HUES6 (cell line): Measurements from ENCODE around the gene ZNF160.

Experiments used
- H3K27ac ChIP-seq: 2 replicates; pipeline ENCODE4 v1.7.0; 2013; ENCODE audit warnings: low read depth, mild to moderate bottlenecking, low read length, inconsistent platforms
- H3K27me3 ChIP-seq: 2 replicates; pipeline ENCODE4 v1.6.1; 2013; ENCODE audit warnings: low read length; ENCODE audit not compliant: control insufficient read depth, insufficient read depth
- H3K36me3 ChIP-seq: 2 replicates; pipeline ENCODE4 v1.6.1; 2013; ENCODE audit warnings: low read length; ENCODE audit not compliant: control insufficient read depth, insufficient read depth
- H3K4me1 ChIP-seq: 2 replicates; pipeline ENCODE4 v1.6.1; 2013; ENCODE audit warnings: low read length; ENCODE audit not compliant: control insufficient read depth, insufficient read depth
- H3K4me3 ChIP-seq: 2 replicates; pipeline ENCODE4 v1.5.1; 2013; ENCODE audit warnings: low read depth, low read length
- H3K9ac ChIP-seq: one replicate; pipeline ENCODE4 v1.6.1; 2013; ENCODE audit warnings: mild to moderate bottlenecking, low read length
- H3K9me3 ChIP-seq: 2 replicates; pipeline ENCODE4 v1.6.1; 2013; ENCODE audit warnings: low read depth, low read length; ENCODE audit not compliant: control insufficient read depth, insufficient read depth

ZNF160 gene

GRCh38 chr19:53091413-53092254 lies 11.6 kb downstream of the ZNF160 start:
- peaks cover 37% of the 10 kb centered on the region for H3K36me3 ChIP-seq
- no peak overlapping the region for H3K4me3 ChIP-seq
- H3K9me3 ChIP-seq, result no peaks in the 10 kb centered on the region
- no peak overlapping the region for H3K27ac ChIP-seq
- no peaks in the 10 kb centered on the region for H3K27me3 ChIP-seq
- H3K9ac ChIP-seq, result no peak overlapping the region
- peaks cover 11% of the 10 kb centered on the region for H3K4me1 ChIP-seq

GRCh38 chr19:53088091-53088490 lies 15.1 kb downstream of the ZNF160 start:
- H3K9me3 ChIP-seq, result no peaks in the 10 kb centered on the region

GRCh38 chr19:53086949-53087348 lies 16.3 kb downstream of the ZNF160 start:
- Histone ChIP-seq H3K9me3 (peaks cover under 1% of the 10 kb centered on the region; the same call in 1 of the 2 replicates), H3K36me3 (peaks cover 77% of the 10 kb centered on the region), H3K4me3 (no peak overlapping the region), H3K27ac (no peak overlapping the region), H3K27me3 (no peaks in the 10 kb centered on the region), H3K9ac (no peak overlapping the region), H3K4me1 (peaks cover 5% of the 10 kb centered on the region; the same call in 1 of the 2 replicates)

More at GRCh38 chr19:53088091-53088490, 15.1 kb downstream of the ZNF160 start:
- H3K27ac ChIP-seq, result no peak overlapping the region
- no peak overlapping the region for H3K9ac ChIP-seq
- peaks cover 67% of the 10 kb centered on the region for H3K36me3 ChIP-seq
- no peaks in the 10 kb centered on the region for H3K27me3 ChIP-seq
- H3K4me1 ChIP-seq, result peaks cover 5% of the 10 kb centered on the region; the same call in 1 of the 2 replicates
- no peak overlapping the region for H3K4me3 ChIP-seq

GRCh38 chr19:53085496-53085895 lies 17.7 kb downstream of the ZNF160 start:
- Histone ChIP-seq H3K36me3 (peaks cover 73% of the 10 kb centered on the region), H3K9me3 (peaks cover 5% of the 10 kb centered on the region; the same call in 1 of the 2 replicates), H3K4me3 (no peak overlapping the region), H3K9ac (no peak overlapping the region), H3K27me3 (no peaks in the 10 kb centered on the region), H3K4me1 (no peaks in the 10 kb centered on the region), H3K27ac (no peak overlapping the region)

- Histone ChIP-seq H3K4me1 (no peaks in the 10 kb centered on the region), H3K9ac (no peak overlapping the region), H3K36me3 (peaks cover 54% of the 10 kb centered on the region), H3K27ac (no peak overlapping the region), H3K27me3 (no peaks in the 10 kb centered on the region), H3K9me3 (peaks cover 5% of the 10 kb centered on the region; the same call in 1 of the 2 replicates), H3K4me3 (no peak overlapping the region)
Measured at GRCh38 chr19:53082929-53083328, 20.3 kb downstream of the ZNF160 start.

- H3K9me3 ChIP-seq, result peaks cover 5% of the 10 kb centered on the region; the same call in 1 of the 2 replicates
- H3K27me3 ChIP-seq, result no peaks in the 10 kb centered on the region
- no peak overlapping the region for H3K27ac ChIP-seq
- no peaks in the 10 kb centered on the region for H3K4me1 ChIP-seq
- H3K9ac ChIP-seq, result no peak overlapping the region
- peaks cover 42% of the 10 kb centered on the region for H3K36me3 ChIP-seq
- H3K4me3 ChIP-seq, result no peak overlapping the region
Measured at GRCh38 chr19:53079313-53079924, 23.8 kb downstream of the ZNF160 start.

GRCh38 chr19:53078668-53079067 lies 24.6 kb downstream of the ZNF160 start:
- Histone ChIP-seq H3K4me3 (no peak overlapping the region), H3K27me3 (no peaks in the 10 kb centered on the region), H3K9ac (no peak overlapping the region), H3K27ac (no peak overlapping the region), H3K4me1 (no peaks in the 10 kb centered on the region), H3K36me3 (peaks cover 41% of the 10 kb centered on the region), H3K9me3 (peaks cover 5% of the 10 kb centered on the region; the same call in 1 of the 2 replicates)

DNA sequence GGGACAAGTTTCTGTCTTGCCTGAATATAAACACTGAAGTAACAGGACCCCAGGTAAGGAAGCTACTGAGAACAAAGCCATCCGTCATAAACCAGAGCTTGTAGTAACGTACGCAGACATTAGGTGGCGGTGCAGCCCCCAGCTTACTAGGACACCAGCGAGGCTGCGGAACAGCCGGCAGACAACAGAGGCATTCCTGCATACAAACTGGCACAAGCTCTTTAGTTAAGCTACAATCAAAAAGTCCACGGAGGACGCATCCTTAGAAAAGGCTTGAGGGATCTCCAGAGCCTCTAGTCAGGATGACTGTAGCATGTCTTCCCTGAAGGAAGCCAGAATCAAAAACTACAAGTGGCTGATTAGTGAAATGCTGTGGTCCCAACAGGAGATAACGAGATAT lies 26.2 kb downstream of the ZNF160 start:
- no peaks in the 10 kb centered on the region for H3K4me1 ChIP-seq
- H3K4me3 ChIP-seq, result no peak overlapping the region
- H3K27ac ChIP-seq, result no peak overlapping the region
- H3K9me3 ChIP-seq, result peaks cover 12% of the 10 kb centered on the region; the same call in 1 of the 2 replicates
- H3K9ac ChIP-seq, result no peak overlapping the region
- no peaks in the 10 kb centered on the region for H3K27me3 ChIP-seq
- peaks cover 46% of the 10 kb centered on the region for H3K36me3 ChIP-seq

DNA sequence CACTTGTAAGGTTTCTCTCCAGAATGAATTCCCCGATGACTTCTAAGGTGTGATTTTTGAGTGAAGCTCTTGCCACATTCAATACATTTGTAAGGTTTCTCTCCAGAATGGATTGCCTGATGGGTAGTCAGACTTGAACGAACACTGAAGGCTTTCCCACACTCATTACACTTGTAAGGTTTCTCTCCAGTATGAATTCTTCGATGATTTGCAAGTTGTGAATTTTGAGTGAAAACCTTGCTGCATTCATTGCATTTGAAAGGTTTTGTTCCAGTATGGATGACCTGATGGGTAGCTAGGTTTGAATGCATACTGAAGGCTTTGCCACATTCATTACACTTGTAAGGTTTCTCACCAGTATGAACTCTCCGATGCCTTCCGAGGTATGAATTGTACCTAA lies 34.4 kb downstream of the ZNF160 start:
- no peaks in the 10 kb centered on the region for H3K27me3 ChIP-seq
- no peak overlapping the region for H3K9ac ChIP-seq
- H3K36me3 ChIP-seq, result peaks cover 70% of the 10 kb centered on the region
- H3K4me3 ChIP-seq, result no peak overlapping the region
- H3K9me3 ChIP-seq, result peaks cover 65% of the 10 kb centered on the region
- H3K27ac ChIP-seq, result no peak overlapping the region
- no peaks in the 10 kb centered on the region for H3K4me1 ChIP-seq

GRCh38 chr19:53068199-53068598 lies 35.0 kb downstream of the ZNF160 start:
- no peak overlapping the region for H3K4me3 ChIP-seq
- H3K9me3 ChIP-seq, result peaks cover 68% of the 10 kb centered on the region
- no peaks in the 10 kb centered on the region for H3K4me1 ChIP-seq
- no peaks in the 10 kb centered on the region for H3K27me3 ChIP-seq
- H3K9ac ChIP-seq, result no peak overlapping the region
- peaks cover 64% of the 10 kb centered on the region for H3K36me3 ChIP-seq
- no peak overlapping the region for H3K27ac ChIP-seq
